GM18507 (cell line): ENCODE measurements around the gene CGNL1.
A peak's percentile ranks its signal among the peaks of the same experiment; 100 is the strongest.

Experiments used
- DNase-seq: peaks from one replicate; pipeline ENCODE4 v3.0.0; 2011; ENCODE audit warnings: low read depth; ENCODE audit not compliant: insufficient read length; ENCODE audit errors: extremely low spot score
- FAIRE-seq: peaks from 2 replicates; lab custom pipeline; 2011; peaks lifted over from hg19 to GRCh38; lab: Jason Lieb, UNC

Gene CGNL1

GRCh38 chr15:57411945-57412768 lies 35.9 kb downstream of the CGNL1 start:
- no peak for DNase-seq
- FAIRE-seq = no peak

GRCh38 chr15:57415602-57416001 lies 39.3 kb downstream of the CGNL1 start:
- FAIRE-seq = no peak
- DNase-seq = no peak

GRCh38 chr15:57418635-57419034 lies 42.3 kb downstream of the CGNL1 start:
- FAIRE-seq (no peak), DNase-seq (no peak)

- DNase-seq = no peak
- FAIRE-seq = no peak
These were observed 43.0 kb downstream of the CGNL1 start for GRCh38 chr15:57419335-57419734.

GRCh38 chr15:57421110-57421509 lies 44.8 kb downstream of the CGNL1 start:
- DNase-seq (no peak), FAIRE-seq (no peak)

GRCh38 chr15:57421551-57421950 lies 45.2 kb downstream of the CGNL1 start:
- DNase-seq (no peak), FAIRE-seq (peak; percentile 41)

- FAIRE-seq (peak; percentile 91), DNase-seq (peak; percentile 22)
These were observed 45.9 kb downstream of the CGNL1 start for GRCh38 chr15:57422113-57422754.

GRCh38 chr15:57423599-57424140 lies 47.4 kb downstream of the CGNL1 start:
- no peak for FAIRE-seq
- DNase-seq = no peak

GRCh38 chr15:57424628-57425405 lies 48.5 kb downstream of the CGNL1 start:
- DNase-seq = no peak
- no peak for FAIRE-seq

GRCh38 chr15:57425842-57426241 lies 49.5 kb downstream of the CGNL1 start:
- no peak for DNase-seq
- no peak for FAIRE-seq

GRCh38 chr15:57427367-57427821 lies 51.1 kb downstream of the CGNL1 start:
- FAIRE-seq (no peak), DNase-seq (no peak)

- FAIRE-seq (no peak), DNase-seq (no peak)
These were observed 55.9 kb downstream of the CGNL1 start for GRCh38 chr15:57432141-57432741.

- no peak for DNase-seq
- peak; percentile 24 for FAIRE-seq
These were observed 59.9 kb downstream of the CGNL1 start for GRCh38 chr15:57436166-57436565.

- FAIRE-seq (no peak), DNase-seq (no peak)
These were observed 60.7 kb downstream of the CGNL1 start for GRCh38 chr15:57436961-57437360.

- DNase-seq (no peak), FAIRE-seq (no peak)
These were observed 61.3 kb downstream of the CGNL1 start for GRCh38 chr15:57437564-57437963.

GRCh38 chr15:57438166-57438565 lies 61.9 kb downstream of the CGNL1 start:
- DNase-seq = no peak
- FAIRE-seq = no peak

GRCh38 chr15:57439128-57440027 lies 63.1 kb downstream of the CGNL1 start:
- FAIRE-seq = no peak
- no peak for DNase-seq

- FAIRE-seq (no peak), DNase-seq (no peak)
These were observed 63.9 kb downstream of the CGNL1 start for GRCh38 chr15:57440167-57440566.

- FAIRE-seq (no peak), DNase-seq (no peak)
These were observed 64.5 kb downstream of the CGNL1 start for GRCh38 chr15:57440799-57441198.
